ENCODE data around the gene PPP1R11.

- TF ChIP-seq CTCF (conservative IDR thresholded peaks at IDR 0.05; ENCODE audit: low read depth in 2 of 2) (no peak), REST (IDR thresholded peaks at IDR 0.05; ENCODE audit: unreplicated experiment) (no peak), EZH2 (IDR thresholded peaks at IDR 0.05; ENCODE audit: low read depth, unreplicated experiment) (no peak), POLR2AphosphoS5 (IDR thresholded peaks at IDR 0.05; ENCODE audit: low read depth) (no peak), JUNB (IDR thresholded peaks at IDR 0.05; ENCODE audit: unreplicated experiment) (no peak), CREB1 (CRISPR knock-in tag; IDR thresholded peaks at IDR 0.05; ENCODE audit: low read depth) (no peak), EZH2phosphoT487 (IDR thresholded peaks at IDR 0.05; ENCODE audit: unreplicated experiment) (no peak)
Measured at GRCh38 chr6:30047220-30047619, 19.8 kb upstream of the PPP1R11 start.
